HepG2 (cell line): ENCODE results near the gene ELL. TPM values are rescaled to one million over a fixed set of nuclear protein-coding genes. Genes with fewer than 3 reads are reported as not detected.
A peak's percentile ranks its signal among the peaks of the same experiment; 100 is the strongest.

ENCODE experiments used
- ATAC-seq: fragments of 200-7000 bp; cut with Tn5 transposase; 3 replicates; pipeline ENCODE4 v1.9.1; 2020; ENCODE audit warnings: mild to moderate bottlenecking, moderate library complexity
- BruUV-seq: library from RNA; stranded (reverse); fragments of 400-500 nt; replicated peaks from 2 replicates; lab custom pipeline; 2021; lab: Mats Ljungman, UMichigan
- CTCF ChIA-PET: fragments of 300-600 bp; formaldehyde crosslinking; extraction: SDS; loops from one replicate; lab custom pipeline; 2021; ENCODE audit warnings: low total read pairs, inconsistent platforms, low intra/inter-chr PET ratio; lab: Yijun Ruan, JAX
- POLR2A ChIA-PET: fragments of 350-600 bp; sonication (Branson Sonifier 250); formaldehyde crosslinking; loops from one replicate; lab custom pipeline; 2020; ENCODE audit warnings: antibody characterized with exemption, inconsistent platforms; lab: Yijun Ruan, JAX
- DNase-seq: peaks from one replicate; pipeline ENCODE4 v3.0.0-alpha.2; 2015; ENCODE audit warnings: low spot score
- FAIRE-seq: peaks from 3 replicates; lab custom pipeline; 2011; peaks lifted over from hg19 to GRCh38; lab: Jason Lieb, UNC
- H2AFZ ChIP-seq: one replicate; pipeline ENCODE4 v1.6.1; 2011; ENCODE audit warnings: low read length, inconsistent platforms
- H3K27ac ChIP-seq: fragments of 300-600 bp; 3 replicates; pipeline ENCODE4 v1.8.0; 2011; ENCODE audit warnings: mixed run types, mild to moderate bottlenecking, mixed read lengths, low read length, inconsistent platforms; ENCODE audit not compliant: insufficient read depth; ENCODE audit errors: extremely low read length
- H3K27me3 ChIP-seq, 2 experiments: fragments of 200-600 bp in 1 of 2; 2 replicates in 1 of 2; 3 replicates in 1 of 2; pipeline versions ENCODE4 v1.6.0 to v1.8.0; 2011; ENCODE audit warnings: low read length in 2 of 2, mild to moderate bottlenecking in 2 of 2, moderate library complexity in 2 of 2, inconsistent platforms in 1 of 2; ENCODE audit not compliant: insufficient read depth in 2 of 2, control insufficient read depth in 1 of 2
- H3K36me3 ChIP-seq, 2 experiments: fragments of 200-600 bp in 1 of 2; replicated peaks in 1 of 2; 2 replicates in 1 of 2; 3 replicates in 1 of 2; pipeline versions ENCODE4 v1.5.1 to v1.8.0; 2011; ENCODE audit warnings: low read length in 2 of 2, inconsistent platforms in 1 of 2; ENCODE audit not compliant: insufficient read depth in 2 of 2, control insufficient read depth in 1 of 2
- H3K4me1 ChIP-seq: 2 replicates; pipeline ENCODE4 v1.5.1; 2012; ENCODE audit warnings: low read length, inconsistent platforms; ENCODE audit not compliant: insufficient read depth
- H3K4me2 ChIP-seq: 2 replicates; pipeline ENCODE4 v1.6.0; 2011; ENCODE audit warnings: low read depth, low read length, inconsistent platforms
- H3K4me3 ChIP-seq, 3 experiments: fragments of 200-600 bp in 1 of 3; sonication (generic), shearing (Covaris generic) in 1 of 3; replicated peaks in 1 of 3; 2 replicates each; pipeline ENCODE4 v1.5.1; 2011 to 2016; ENCODE audit warnings: low read length in 3 of 3, inconsistent platforms in 2 of 3, low read depth in 2 of 3, mild to moderate bottlenecking in 2 of 3, control low read depth in 1 of 3, mixed read lengths in 1 of 3; ENCODE audit not compliant: insufficient read depth in 1 of 3
- H3K79me2 ChIP-seq: one replicate; pipeline ENCODE4 v1.6.1; 2011; ENCODE audit warnings: low read length, inconsistent platforms; ENCODE audit not compliant: insufficient read depth
- H3K9ac ChIP-seq: 2 replicates; pipeline ENCODE4 v1.6.0; 2011; ENCODE audit warnings: mild to moderate bottlenecking, low read depth, low read length, inconsistent platforms; ENCODE audit not compliant: insufficient read depth
- H3K9me3 ChIP-seq: 2 replicates; pipeline ENCODE4 v1.5.1; 2012; ENCODE audit warnings: mild to moderate bottlenecking, low read length
- H4K20me1 ChIP-seq: 2 replicates; pipeline ENCODE4 v1.6.0; 2011; ENCODE audit warnings: inconsistent platforms, mild to moderate bottlenecking, low read length, moderate library complexity; ENCODE audit not compliant: insufficient read depth
- CEBPZ ChIP-seq: IDR thresholded peaks from 2 replicates; pipeline ENCODE4 v1.6.1; 2012; ENCODE audit warnings: low read length, improper control_type of control experiment
- GABPB1 ChIP-seq: IDR thresholded peaks from 2 replicates; pipeline ENCODE4 v1.6.1; 2016; ENCODE audit warnings: mild to moderate bottlenecking, missing genetic modification reagents, moderate library complexity, missing compliant biosample characterization
- HIC2 ChIP-seq: sonication (generic); formaldehyde crosslinking; IDR thresholded peaks from 2 replicates; pipeline ENCODE4 v1.9.0; 2022; ENCODE audit warnings: low read depth, missing genetic modification reagents
- KLF16 ChIP-seq, 2 experiments: sonication (generic) in 1 of 2; formaldehyde crosslinking in 1 of 2; IDR thresholded peaks; 2 replicates each; pipeline versions ENCODE4 v1.6.1 to v1.8.0; 2016 to 2023; ENCODE audit warnings: missing genetic modification reagents in 2 of 2, missing compliant biosample characterization in 1 of 2
- MXD1 ChIP-seq: sonication (generic); formaldehyde crosslinking; IDR thresholded peaks from 2 replicates; pipeline ENCODE4 v1.4.0; 2020; ENCODE audit warnings: mild to moderate bottlenecking, missing genetic modification reagents
- ZFP36 ChIP-seq: fragments of 150-350 bp; IDR thresholded peaks from 2 replicates; pipeline ENCODE4 v1.6.1; 2018; ENCODE audit warnings: borderline replicate concordance, low read length, low read depth; ENCODE audit not compliant: partially characterized antibody
- ZFP41 ChIP-seq: sonication (generic); formaldehyde crosslinking; IDR thresholded peaks from 2 replicates; pipeline ENCODE4 v1.4.0; 2020; ENCODE audit warnings: mild to moderate bottlenecking, missing genetic modification reagents, borderline replicate concordance
- ZNF234 ChIP-seq: sonication (generic); formaldehyde crosslinking; conservative IDR thresholded peaks from 2 replicates; pipeline ENCODE4 v1.5.1; 2020; ENCODE audit warnings: mild to moderate bottlenecking, missing genetic modification reagents
- ZNF296 ChIP-seq: sonication (generic); formaldehyde crosslinking; conservative IDR thresholded peaks from 2 replicates; pipeline ENCODE4 v1.5.0; 2020; ENCODE audit warnings: mild to moderate bottlenecking, missing genetic modification reagents
- ZNF468 ChIP-seq: sonication (generic); formaldehyde crosslinking; IDR thresholded peaks from 2 replicates; pipeline ENCODE4 v1.8.0; 2022; ENCODE audit warnings: mild to moderate bottlenecking, moderate library complexity, missing genetic modification reagents
- ZNF788 ChIP-seq: sonication (generic); formaldehyde crosslinking; IDR thresholded peaks from 2 replicates; pipeline ENCODE4 v1.5.0; 2020; ENCODE audit warnings: mild to moderate bottlenecking, missing genetic modification reagents, borderline replicate concordance
- WGBS: methylation state at CpG from one replicate; pipeline ENCODE4 v1.1.6; 2017; ENCODE audit warnings: low lambda C conversion rate; 5-methylcytosine and 5-hydroxymethylcytosine counted together
- in situ Hi-C: cut with HindIII; loops from 2 replicates; pipeline ENCODE4 v1.10.0; 2017; ENCODE audit warnings: low pct_unique_long_range_greater_than_20kb; ENCODE audit not compliant: extremely low pct_ligation_motif_present
- intact Hi-C: fragments of 100-400 bp; cut with micrococcal nuclease; formaldehyde crosslinking; loops from one replicate; pipeline ENCODE4 v1.10.0; 2022; ENCODE audit not compliant: unreplicated experiment
- polyA plus RNA-seq, 8 experiments: library from polyadenylated mRNA; depleted of rRNA in 3 of 8; stranded (reverse) in 7 of 8; unstranded in 1 of 8; fragments of >200 nt; fragmentation: Illumina TruSeq in 4 of 8; extraction: Trizol in 4 of 8; gene quantifications; 2 replicates each; pipeline versions ENCODE4 v1.2.1 to v1.2.3, GENCODE V29; 2011 to 2016; ENCODE audit warnings: low read depth in 4 of 8, missing spikeins in 1 of 8, mixed read lengths in 1 of 8; ENCODE audit not compliant: insufficient read depth in 1 of 8
- total RNA-seq, 5 experiments: library from RNA; depleted of rRNA; stranded (reverse); fragments of >200 nt; fragmentation: Illumina TruSeq; extraction: Trizol; gene quantifications; 2 replicates each; pipeline ENCODE4 v1.2.3, GENCODE V29; 2016; ENCODE audit warnings: low read depth in 1 of 5
- TF ChIP-seq, protein P1 (sequence below): sonication (generic); formaldehyde crosslinking; IDR thresholded peaks from 2 replicates; pipeline ENCODE4 v1.4.0; 2020; ENCODE audit warnings: mild to moderate bottlenecking, missing genetic modification reagents

The ELL gene
- total and polyA plus RNA-seq, 2 of the 13 experiments (the other 11 are each of a cell fraction or from before 2014, with no cell fraction given), result 3.7 to 5.4 TPM

GRCh38 chr19:18504886-18505610 lies 16.8 kb downstream of the ELL start (continued):
- 0 out of 2 replicates have a peak, but pooled peaks have one; percentile 29 for TF ChIP-seq HIC2
- TF ChIP-seq GABPB1 (CRISPR knock-in tag), result 0 out of 2 replicates have a peak, but pooled peaks have one; percentile 8
- TF ChIP-seq ZNF788 (CRISPR knock-in tag), result no peak
- TF ChIP-seq ZNF296, result no peak

DNA sequence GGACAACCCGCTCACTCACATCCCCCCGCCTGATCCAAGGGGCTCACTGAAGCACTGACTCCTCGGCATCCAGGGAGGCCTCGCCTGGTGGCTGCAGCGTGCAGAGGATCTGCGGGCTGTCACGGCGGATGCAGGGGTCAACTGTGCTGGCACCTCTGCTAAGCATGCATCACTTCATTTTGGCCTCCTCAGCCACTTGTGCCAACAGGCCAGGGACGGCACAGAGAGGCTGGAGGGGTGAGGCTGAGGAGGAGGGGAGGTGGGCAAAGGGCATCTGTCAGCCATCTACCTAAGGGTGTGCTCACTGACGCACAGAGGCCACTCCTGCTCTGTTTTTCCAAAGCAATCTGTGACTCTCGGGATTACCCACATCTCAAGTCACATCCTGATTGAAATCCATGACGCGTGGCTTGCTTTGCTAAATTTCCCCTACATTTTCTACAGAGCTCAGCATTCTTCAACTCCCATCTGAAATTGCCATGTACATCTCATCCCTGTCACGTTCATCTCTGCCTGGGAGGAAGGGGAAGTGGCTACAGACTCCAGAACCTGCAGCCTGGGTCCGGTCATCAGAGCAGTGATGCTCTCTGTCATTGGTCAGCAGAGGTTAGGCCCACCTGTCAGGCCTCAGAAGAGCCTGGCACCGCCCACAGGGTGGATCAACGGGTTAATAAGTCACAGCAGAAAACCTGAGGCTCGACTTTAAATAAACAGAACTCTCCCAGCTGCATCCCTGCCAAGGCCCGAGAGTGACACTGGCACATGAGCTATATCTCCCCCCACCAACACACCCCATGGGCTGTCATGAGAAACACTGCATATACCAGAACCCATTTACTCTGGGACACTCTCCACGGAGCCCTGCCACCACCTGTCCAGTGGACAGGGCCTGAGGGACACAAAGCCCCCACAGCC lies 17.6 kb downstream of the ELL start:
- peaks cover 0 to 6% of the 10 kb centered on the region in 2 experiments; a peak in 1 of 5 replicates for H3K36me3 ChIP-seq
- H3K4me1 ChIP-seq, result peaks cover 67% of the 10 kb centered on the region
- WGBS, result 15% methylated on average over 11 of the region's 20 CpGs
- DNase-seq, result peak; percentile 96
- peak overlapping the region; percentile 56 for H3K27ac ChIP-seq
- in situ Hi-C loops (no loop called here), intact Hi-C loops (no loop called here)
- ATAC-seq, result peak; percentile 94
- peak; percentile 98 for FAIRE-seq
- no peaks in the 10 kb centered on the region for H3K9me3 ChIP-seq
- ChIA-PET CTCF (no interaction called here), POLR2A (interaction anchor here (0.9 to 2.2 kb wide), 12 partner anchors 9 to 85 kb away, joined by 3 to 16 read pairs (median 4); partner anchors contain the start of genes ELL, KXD1 and UBA52)
- peak overlapping the region; percentile 76 for H3K4me2 ChIP-seq
- peak overlapping the region; percentile 18; the same call in 1 of the 2 replicates for H3K9ac ChIP-seq
- peaks cover 97% of the 10 kb centered on the region for H3K79me2 ChIP-seq
- H3K4me3 ChIP-seq, result peak overlapping the region; percentile 1 to 56 (median 14); a peak in 4 of 6 replicates
- no peak overlapping the region for H2AFZ ChIP-seq
- peaks cover 85% of the 10 kb centered on the region for H4K20me1 ChIP-seq
- H3K27me3 ChIP-seq, result no peaks in the 10 kb centered on the region
- BruUV-seq, result no TSS peak
- TF ChIP-seq ZFP41 (CRISPR knock-in tag) (no peak), ZNF468 (CRISPR knock-in tag) (no peak), ZFP36 (no peak), ZNF234 (CRISPR knock-in tag) (no peak), KLF16 (CRISPR knock-in tag; IDR thresholded peaks at IDR 0.05) (0 out of 4 replicates have a peak, but pooled peaks of 1 of the 2 experiments have one; percentile 48), MXD1 (peak; percentile 15; the same call in 1 of the 2 replicates), CEBPZ (no peak)
- TF ChIP-seq, protein P1, sequence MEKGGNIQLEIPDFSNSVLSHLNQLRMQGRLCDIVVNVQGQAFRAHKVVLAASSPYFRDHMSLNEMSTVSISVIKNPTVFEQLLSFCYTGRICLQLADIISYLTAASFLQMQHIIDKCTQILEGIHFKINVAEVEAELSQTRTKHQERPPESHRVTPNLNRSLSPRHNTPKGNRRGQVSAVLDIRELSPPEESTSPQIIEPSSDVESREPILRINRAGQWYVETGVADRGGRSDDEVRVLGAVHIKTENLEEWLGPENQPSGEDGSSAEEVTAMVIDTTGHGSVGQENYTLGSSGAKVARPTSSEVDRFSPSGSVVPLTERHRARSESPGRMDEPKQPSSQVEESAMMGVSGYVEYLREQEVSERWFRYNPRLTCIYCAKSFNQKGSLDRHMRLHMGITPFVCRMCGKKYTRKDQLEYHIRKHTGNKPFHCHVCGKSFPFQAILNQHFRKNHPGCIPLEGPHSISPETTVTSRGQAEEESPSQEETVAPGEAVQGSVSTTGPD (CRISPR knock-in tag), result no peak
